NCI-H748 (cell line): Measurements from ENCODE around the gene SMIM33.
"Not testable (repeated sequence)": the region's sequence is repeated elsewhere in the genome, so short reads cannot be mapped to it uniquely, and the experiment has no call there.

ENCODE experiments used
- DNase-seq: peaks from one replicate; lab custom pipeline; 2025; ENCODE audit not compliant: unreplicated experiment; lab: John Stamatoyannopoulos, UW

The SMIM33 gene

GRCh38 chr5:139481580-139482049 is 10.8 kb downstream of the SMIM33 start:
- DNase-seq = no peak

- DNase-seq = peak; percentile 15
Measured at GRCh38 chr5:139482050-139482889, 11.5 kb downstream of the SMIM33 start, which contains the start of gene STING1. STING1 (minus strand) TSS chr5:139482758; CDS start chr5:139481704, 1,054 bp downstream.

- not testable (repeated sequence) for DNase-seq
Measured at GRCh38 chr5:139482890-139483208, 12.0 kb downstream of the SMIM33 start.

GRCh38 chr5:139486201-139486600 is 15.4 kb downstream of the SMIM33 start:
- no peak for DNase-seq

- no peak for DNase-seq
Measured at GRCh38 chr5:139488260-139488659, 17.5 kb downstream of the SMIM33 start.

- DNase-seq = no peak
Measured at GRCh38 chr5:139492700-139493192, 21.9 kb downstream of the SMIM33 start.

- DNase-seq = no peak
Measured at GRCh38 chr5:139494256-139494655, 23.5 kb downstream of the SMIM33 start.

GRCh38 chr5:139494832-139495231 is 24.0 kb downstream of the SMIM33 start:
- no peak for DNase-seq

GRCh38 chr5:139495638-139496435 is 25.0 kb downstream of the SMIM33 start:
- DNase-seq = no peak

GRCh38 chr5:139501381-139501780 is 30.6 kb downstream of the SMIM33 start:
- no peak for DNase-seq

GRCh38 chr5:139503036-139503817 is 32.4 kb downstream of the SMIM33 start:
- DNase-seq = not testable (repeated sequence)

GRCh38 chr5:139503879-139504278 is 33.1 kb downstream of the SMIM33 start:
- DNase-seq = not testable (repeated sequence)

GRCh38 chr5:139504722-139505121 is 33.9 kb downstream of the SMIM33 start:
- not testable (repeated sequence) for DNase-seq

- DNase-seq = no peak
Measured at GRCh38 chr5:139512786-139513390, 42.1 kb downstream of the SMIM33 start.

- DNase-seq = peak; percentile 78
Measured at GRCh38 chr5:139513434-139513833, 42.6 kb downstream of the SMIM33 start.

- no peak for DNase-seq
Measured at GRCh38 chr5:139513852-139514485, 43.2 kb downstream of the SMIM33 start.

- no peak for DNase-seq
Measured at GRCh38 chr5:139514486-139514856, 43.7 kb downstream of the SMIM33 start.

GRCh38 chr5:139517683-139518564 is 47.1 kb downstream of the SMIM33 start:
- DNase-seq = peak; percentile 90
